ENCODE results near the gene IGSF22. TPM values are rescaled to one million over a fixed set of nuclear protein-coding genes. Genes with fewer than 3 reads are reported as not detected.
"Not testable (repeated sequence)": the region's sequence is repeated elsewhere in the genome, so short reads cannot be mapped to it uniquely, and the experiment has no call there.

The IGSF22 gene
- total RNA-seq, 1 experiment from 2014 or later: 0.08 TPM

GRCh38 chr11:18669219-18669596 is 56.8 kb downstream of the IGSF22 start:
- H3K36me3 ChIP-seq: no peaks in the 10 kb centered on the region
- H3K9me3 ChIP-seq (replicated peaks): no peaks in the 10 kb centered on the region
- H3K27ac ChIP-seq: no peak overlapping the region
- no peak for DNase-seq
- H3K4me1 ChIP-seq: no peaks in the 10 kb centered on the region
- no peaks in the 10 kb centered on the region for H3K27me3 ChIP-seq
- H3K4me3 ChIP-seq: no peak overlapping the region

DNA sequence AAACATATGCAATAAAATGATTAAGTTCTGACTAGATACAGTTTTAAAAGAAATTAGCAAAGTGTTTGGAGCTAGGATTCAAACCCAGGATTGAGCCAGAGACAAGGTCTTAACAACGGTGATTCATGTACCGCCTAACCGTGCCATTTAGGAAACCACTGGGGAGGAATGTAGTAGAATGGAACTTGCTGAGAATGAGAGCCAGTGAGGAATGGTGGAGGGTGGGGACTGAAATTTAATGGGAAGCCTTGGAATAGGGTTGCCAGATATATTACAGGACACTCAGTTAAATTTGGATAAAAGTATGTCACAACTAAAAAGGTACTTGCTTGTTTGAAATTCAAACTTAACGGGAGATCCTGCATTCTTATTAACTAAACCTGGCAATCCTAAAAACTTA is 57.9 kb downstream of the IGSF22 start:
- no peak overlapping the region for H3K4me3 ChIP-seq
- H3K27me3 ChIP-seq: no peaks in the 10 kb centered on the region
- no peaks in the 10 kb centered on the region for H3K4me1 ChIP-seq
- H3K36me3 ChIP-seq: no peaks in the 10 kb centered on the region
- DNase-seq: no peak
- no peaks in the 10 kb centered on the region for H3K9me3 ChIP-seq (replicated peaks)
- H3K27ac ChIP-seq: no peak overlapping the region

- not testable (repeated sequence) for H3K27me3 ChIP-seq; H3K27ac ChIP-seq; DNase-seq; H3K36me3 ChIP-seq; H3K4me1 ChIP-seq; H3K4me3 ChIP-seq; H3K9me3 ChIP-seq (replicated peaks)
Measured at GRCh38 chr11:18665353-18665872, 60.6 kb downstream of the IGSF22 start.

- Histone ChIP-seq H3K27me3 (no peaks in the 10 kb centered on the region), H3K4me3 (no peak overlapping the region), H3K4me1 (no peaks in the 10 kb centered on the region), H3K9me3 (replicated peaks) (peaks cover 12% of the 10 kb centered on the region; the same call in 1 of the 2 replicates), H3K36me3 (no peaks in the 10 kb centered on the region), H3K27ac (no peak overlapping the region)
- DNase-seq: no peak
Measured at GRCh38 chr11:18657673-18658072, 68.3 kb downstream of the IGSF22 start.

Other genes with a start within 250 kb of the IGSF22 start
- 85.3 and 86.4 TPM in 2 replicates for gene TSG101, start 199.2 kb downstream of the IGSF22 start, total RNA-seq (2014; rRNA removed; shearing (Covaris generic))
- 14.9 and 17.8 TPM in 2 replicates for gene UEVLD, start 137.5 kb downstream of the IGSF22 start, total RNA-seq (2014; rRNA removed; shearing (Covaris generic))
- gene MISFA, start 126.4 kb downstream of the IGSF22 start, total RNA-seq (2014; rRNA removed; shearing (Covaris generic)): 2.1 and 2.5 TPM in 2 replicates
- gene SPTY2D1, start 91.8 kb downstream of the IGSF22 start, total RNA-seq (2014; rRNA removed; shearing (Covaris generic)): 21.9 and 23.8 TPM in 2 replicates
- gene TMEM86A, start 27.4 kb downstream of the IGSF22 start, total RNA-seq (2014; rRNA removed; shearing (Covaris generic)): 5.4 and 5.8 TPM in 2 replicates
- gene PTPN5, start 65.6 kb upstream of the IGSF22 start, total RNA-seq (2014; rRNA removed; shearing (Covaris generic)): not detected in 2 replicates
- not detected in 2 replicates for gene MRGPRX1, start 213.2 kb upstream of the IGSF22 start, total RNA-seq (2014; rRNA removed; shearing (Covaris generic))

Measured in SJCRH30 (cell line).